HG03064 (cell line): ENCODE data around the gene BATF3.
A peak's percentile ranks its signal among the peaks of the same experiment; 100 is the strongest.
"Not testable (repeated sequence)": the region's sequence is repeated elsewhere in the genome, so short reads cannot be mapped to it uniquely, and the experiment has no call there.

Experiments
- ATAC-seq: cut with Tn5 transposase; IDR thresholded peaks from one replicate; pipeline ENCODE4 v1.9.1; 2021; ENCODE audit warnings: low read depth; ENCODE audit not compliant: unreplicated experiment

Gene BATF3, protein sequence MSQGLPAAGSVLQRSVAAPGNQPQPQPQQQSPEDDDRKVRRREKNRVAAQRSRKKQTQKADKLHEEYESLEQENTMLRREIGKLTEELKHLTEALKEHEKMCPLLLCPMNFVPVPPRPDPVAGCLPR

DNA sequence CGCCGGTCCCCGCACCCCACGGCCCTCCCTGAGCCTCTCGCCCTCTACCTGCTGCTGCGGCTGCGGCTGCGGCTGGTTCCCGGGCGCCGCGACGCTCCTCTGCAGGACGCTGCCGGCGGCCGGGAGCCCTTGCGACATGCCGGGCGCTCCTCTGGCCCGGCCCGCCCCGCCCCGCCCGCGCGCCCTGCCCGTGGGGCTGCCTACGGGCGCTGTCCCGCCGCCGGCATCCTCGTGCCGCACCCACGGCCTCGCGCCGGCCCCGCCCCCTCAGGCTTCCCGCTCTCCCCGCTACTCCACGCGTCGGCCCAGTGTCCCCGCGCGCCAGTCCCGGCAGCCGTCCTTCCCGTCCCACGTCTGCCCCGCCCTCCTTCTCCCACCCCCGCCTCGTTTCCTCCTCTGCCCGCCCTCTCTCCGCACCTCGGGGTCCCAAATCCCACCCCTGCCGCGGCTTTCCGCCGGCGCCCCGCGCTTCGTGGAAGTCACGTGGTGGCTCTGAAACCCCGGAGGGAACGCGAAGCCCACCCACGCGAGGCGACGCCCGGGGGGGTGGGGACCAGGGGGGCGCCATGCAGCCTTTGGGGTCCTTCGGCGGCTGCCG, at the start of gene BATF3:
BATF3 (minus strand) TSS at position 216 of the 598 bp plus-strand sequence; CDS start at position 138, 78 bp downstream.
- peak; percentile 10 for ATAC-seq

DNA sequence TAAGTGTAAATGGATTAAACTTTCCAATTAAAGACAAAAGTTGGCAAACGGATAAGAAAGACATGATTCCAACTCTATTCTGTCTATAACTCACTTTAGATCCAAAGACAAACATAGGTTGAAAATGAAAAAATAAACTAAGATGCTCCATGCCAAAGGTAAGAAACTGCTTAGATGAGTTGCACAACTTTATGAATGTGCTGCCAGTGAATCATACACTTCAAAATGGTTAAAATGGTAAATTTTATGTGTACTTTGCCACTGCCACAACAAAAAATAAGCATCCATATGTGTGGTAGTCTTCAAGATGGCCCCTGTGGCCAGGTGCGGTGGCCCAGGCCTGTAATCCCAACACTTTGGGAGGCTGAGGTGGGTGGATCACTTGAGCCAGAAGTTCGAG, 46.9 kb upstream of the BATF3 start:
- no peak for ATAC-seq

DNA sequence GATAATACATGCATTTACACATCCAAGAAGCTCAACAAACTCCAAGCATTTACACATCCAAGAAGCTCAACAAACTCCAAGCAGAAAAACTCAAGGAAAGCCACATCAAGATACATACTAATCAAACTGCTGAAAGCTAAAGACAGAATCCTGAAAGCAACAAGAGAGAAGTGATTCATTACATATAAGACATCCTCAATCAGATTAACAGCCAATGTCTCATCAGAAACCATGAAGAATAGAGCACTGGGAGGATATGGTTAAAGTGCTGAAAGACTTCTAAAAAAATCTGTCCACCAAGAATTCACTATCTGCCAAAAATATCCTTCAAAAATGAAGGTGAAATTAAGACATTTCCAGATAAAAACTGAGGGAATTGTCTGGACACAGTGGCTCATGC, 45.7 kb upstream of the BATF3 start:
- no peak for ATAC-seq

DNA sequence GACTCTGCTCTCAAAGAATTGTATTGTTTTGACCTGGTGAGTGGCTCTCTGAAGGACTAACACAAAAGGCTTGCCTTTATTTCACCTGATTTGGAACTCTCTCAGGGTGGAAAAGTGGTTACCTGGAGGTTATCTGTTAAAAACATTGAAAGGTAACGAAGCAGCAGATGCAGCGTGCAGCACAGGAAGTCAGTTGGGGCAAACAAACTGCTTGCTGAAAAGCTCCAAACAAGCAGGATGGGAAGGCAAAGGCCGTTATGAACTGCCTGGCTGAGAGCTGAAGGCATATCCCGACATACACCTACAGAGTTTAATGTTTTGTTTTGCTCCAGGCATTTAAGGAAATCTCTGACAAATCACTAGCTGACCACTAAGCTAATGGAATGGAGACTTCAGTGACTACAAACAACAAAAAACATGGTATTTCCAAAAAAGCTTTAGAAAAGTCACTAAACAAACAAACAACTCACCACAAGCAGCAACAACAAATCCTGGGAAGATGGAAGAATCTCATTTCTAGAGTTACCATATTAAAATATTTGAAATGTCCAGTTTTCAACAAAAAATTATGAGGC, 44.3 kb upstream of the BATF3 start:
- no peak for ATAC-seq

DNA sequence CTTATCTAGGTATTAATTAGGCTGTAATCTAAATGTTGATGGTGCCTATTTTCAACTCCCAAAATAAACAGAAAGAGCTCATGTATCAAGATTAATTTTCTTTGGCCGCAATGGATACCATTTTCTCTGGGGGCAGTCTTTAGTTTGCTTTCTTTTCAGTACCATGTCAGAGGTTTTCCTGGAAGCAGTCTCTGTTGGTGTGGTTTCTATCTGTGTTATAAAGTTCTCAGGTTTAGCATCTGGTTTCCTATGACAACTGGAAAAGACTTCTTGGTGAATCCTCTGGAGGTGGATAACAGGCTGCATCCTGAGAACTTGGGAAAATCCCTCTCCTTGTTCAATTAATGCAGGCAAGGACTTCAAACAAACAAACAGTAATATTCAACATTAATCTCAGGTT, 38.7 kb upstream of the BATF3 start:
- ATAC-seq = no peak

DNA sequence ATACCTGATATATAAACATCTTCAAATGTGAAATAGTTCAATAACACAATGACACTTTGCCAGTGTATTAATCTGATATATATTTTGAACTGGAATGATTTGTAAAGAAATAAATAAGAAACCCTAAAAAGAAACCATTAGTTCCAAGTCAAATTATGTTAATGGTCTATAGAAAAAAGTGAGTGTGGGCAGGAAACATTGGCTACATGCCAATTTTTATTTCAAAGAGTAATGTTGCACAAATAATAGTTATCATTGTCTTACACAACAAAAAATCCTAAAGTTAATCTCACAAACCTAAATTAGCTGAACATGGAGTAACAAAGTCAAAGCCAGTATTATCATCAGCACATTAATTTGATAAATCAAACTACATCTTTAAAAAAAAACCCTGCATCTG, 37.9 kb upstream of the BATF3 start:
- ATAC-seq = no peak

DNA sequence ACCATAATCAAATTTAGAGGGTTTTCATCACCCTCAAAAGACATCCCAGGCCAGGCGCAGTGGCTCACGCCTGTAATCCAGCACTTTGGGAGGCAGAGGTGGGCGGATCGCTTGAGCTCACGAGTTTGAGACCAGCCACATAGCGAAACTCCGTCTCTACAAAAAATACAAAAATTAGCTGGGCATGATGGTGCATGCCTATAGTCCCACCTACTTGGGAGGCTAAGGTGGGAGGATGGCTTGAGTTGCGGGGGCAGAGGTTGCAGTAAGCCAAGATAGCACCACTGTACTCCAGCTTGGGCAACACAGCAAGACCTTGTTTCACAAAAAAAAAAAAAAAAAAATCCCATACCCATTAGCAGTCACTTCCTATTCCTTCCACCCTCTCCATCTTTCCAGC, 33.5 kb upstream of the BATF3 start:
- no peak for ATAC-seq

DNA sequence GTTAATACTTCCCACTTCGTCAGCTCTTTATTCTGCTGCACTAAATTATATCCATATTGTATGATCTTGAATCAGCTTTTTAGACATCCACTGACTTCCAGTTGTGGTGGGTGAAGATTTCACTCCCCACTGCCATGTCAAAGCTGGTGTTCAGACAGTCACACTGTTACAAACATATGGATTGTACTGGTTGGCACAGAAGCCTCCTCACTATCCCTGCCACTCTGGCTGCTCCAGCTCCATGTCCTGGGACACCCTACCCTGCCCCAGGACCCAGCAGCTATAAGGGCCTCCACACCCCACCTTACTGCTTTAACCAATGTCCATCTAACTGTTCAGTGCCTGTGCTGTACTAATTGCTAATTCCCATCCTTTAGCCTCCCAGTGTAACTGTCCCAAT, 32.0 kb upstream of the BATF3 start:
- no peak for ATAC-seq

DNA sequence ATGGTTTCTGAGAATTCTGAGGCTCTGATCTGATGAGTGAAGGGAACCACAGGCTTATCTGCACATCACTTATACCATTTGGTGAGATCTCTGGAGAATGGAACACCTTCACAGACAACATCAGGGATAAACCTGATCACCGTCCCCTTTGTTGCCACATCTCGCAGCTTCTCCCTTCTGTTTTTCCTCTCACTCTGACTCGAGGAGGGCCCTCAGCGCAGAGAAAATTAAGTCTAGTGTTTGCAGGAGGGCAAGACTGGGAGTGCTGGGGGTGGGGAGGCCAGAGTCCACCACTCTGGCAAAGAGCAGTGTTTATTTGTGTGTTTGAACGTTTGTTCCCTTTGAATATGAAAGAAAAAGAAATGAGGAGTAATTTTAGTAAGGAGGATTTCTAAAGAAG, 29.0 kb upstream of the BATF3 start:
- no peak for ATAC-seq

DNA sequence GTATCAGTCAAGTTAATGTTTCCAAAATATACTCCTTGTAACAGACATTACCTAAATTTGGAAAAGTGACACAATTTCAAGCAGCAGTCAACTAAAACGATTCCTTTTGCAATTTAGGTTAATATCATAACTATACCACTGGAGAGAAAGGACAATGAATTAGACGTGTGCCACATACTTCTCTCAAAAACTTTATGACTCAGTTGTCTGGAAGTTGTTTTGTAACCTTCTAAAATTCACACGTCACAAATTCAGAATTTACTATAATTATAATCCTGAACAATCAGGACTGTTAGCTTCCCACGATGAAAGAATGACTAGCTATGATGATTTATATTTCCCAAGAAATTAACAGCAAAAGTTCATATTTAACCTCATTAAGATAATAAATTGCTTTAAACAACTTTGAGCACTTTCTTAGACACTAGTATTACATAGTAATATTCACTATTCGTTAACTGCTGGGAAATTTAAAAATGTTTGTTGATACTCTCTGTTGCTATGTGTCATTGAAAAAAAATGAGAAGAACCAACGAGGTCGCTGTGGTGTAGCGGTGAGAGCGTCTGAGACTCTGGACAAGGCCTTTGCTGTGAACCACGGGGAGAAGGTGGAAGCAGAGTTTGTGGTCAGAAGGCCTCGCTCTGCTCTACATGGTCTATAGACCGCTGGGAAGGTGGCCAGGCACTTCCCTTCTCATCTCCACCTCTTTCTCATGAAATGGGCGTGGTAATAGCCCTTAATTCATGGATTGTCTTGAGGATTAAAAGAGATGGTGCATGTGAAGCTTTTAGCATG, 27.9 kb upstream of the BATF3 start:
- no peak for ATAC-seq

DNA sequence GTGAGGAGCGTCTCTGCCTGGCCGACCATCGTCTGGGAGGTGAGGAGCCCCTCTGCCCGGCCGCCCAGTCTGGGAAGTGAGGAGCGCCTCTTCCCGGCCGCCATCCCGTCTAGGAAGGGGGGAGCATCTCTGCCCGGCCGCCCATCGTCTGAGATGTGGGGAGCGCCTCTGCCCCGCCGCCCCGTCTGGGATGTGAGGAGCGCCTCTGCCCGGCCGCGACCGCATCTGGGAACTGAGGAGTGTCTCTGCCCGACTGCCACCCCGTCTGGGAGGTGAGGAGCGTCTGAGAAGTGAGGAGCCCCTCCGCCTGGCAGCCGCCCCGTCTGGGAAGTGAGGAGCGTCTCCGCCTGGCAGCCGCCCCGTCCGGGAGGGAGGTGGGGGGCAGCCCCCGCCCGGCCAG, 25.0 kb upstream of the BATF3 start:
- not testable (repeated sequence) for ATAC-seq

DNA sequence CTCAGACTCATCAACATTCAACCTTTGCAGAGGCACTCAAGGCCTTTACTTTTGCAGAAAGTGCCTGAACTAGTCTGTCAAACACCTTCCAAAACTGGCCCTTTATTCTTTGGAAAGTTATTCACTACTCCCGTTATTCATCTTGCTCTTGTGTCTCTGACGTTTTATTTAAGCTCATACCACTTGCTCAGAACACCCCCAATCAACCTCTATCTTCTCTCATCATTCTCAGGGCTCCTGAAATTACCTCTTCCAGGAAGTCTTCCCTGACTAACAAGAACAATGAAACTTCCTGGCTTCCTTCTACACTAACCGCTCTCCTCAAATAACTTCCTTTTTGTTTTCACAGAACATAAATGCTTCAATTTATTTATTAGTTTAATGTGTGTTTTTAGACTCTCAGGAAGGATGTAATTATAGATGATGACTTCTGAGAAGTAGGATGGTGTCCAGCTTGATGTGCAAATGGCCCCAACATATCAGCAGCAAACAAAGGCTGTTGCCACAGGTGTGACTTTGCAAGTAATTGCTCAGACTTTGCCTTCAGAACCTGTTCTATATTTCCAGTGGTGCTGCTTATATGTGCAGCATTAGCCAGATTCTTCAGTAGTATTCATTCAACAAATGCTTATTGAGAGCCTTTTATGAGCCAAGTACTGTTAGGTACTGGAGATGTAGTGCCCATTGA, 22.8 kb upstream of the BATF3 start:
- ATAC-seq = no peak

DNA sequence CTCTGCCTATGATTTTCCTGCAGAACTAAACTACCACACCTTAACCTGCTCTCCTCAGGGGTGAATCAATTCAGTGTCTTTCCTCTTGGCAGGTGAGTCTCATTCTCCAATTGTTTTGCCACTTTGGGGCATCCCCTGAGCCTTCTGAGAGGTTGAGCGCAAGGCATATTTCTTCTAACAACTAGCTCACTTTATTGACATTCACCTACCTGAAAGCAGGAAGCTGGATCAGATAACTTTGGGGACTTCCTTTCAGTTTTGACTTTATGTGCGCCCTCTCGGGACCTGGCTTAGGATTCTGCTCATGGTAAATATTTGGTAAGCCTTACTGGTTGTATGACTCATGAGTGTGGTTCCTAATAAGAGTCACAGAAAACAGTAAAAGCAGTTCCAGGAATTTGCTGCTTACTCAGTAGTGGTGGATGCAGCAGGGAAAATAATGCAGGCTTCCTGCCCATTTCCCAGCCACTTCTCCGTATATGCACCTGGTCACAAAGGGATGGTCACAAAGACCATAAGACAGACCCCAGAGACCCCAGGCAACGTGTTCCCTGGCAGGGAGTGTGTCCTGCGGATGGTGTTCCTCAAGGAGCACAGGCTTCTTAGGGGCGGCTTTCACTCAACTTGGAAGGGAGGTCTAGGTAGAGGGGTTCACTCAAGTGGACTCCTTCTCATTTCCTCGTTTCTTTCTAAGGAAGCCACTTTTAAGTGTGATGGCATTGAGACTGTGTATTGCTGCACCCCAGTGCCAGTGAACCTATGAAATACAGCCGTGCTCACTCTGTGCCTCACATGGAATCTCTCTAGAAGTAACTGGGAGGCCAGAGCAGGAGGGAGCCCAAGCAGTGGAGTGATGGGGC, 22.0 kb upstream of the BATF3 start:
- no peak for ATAC-seq

DNA sequence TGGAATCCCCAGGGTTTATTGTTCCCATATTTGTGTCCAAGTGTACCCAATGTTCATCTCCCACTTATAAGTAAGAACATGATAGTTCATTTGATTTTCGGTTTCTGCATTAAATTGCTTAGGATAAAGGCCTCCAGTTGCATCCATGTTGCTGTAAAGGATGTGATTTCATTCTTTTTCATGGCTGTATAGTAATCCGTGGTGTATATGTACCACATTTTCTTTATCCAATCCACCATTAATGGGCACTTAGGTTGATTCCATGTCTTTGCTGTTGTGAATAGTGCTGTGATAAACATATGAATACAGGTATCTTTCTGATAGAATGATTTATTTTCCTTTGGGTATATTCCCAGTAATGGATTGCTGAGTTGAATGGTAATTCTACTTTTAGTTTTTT, 20.0 kb upstream of the BATF3 start:
- ATAC-seq = no peak

DNA sequence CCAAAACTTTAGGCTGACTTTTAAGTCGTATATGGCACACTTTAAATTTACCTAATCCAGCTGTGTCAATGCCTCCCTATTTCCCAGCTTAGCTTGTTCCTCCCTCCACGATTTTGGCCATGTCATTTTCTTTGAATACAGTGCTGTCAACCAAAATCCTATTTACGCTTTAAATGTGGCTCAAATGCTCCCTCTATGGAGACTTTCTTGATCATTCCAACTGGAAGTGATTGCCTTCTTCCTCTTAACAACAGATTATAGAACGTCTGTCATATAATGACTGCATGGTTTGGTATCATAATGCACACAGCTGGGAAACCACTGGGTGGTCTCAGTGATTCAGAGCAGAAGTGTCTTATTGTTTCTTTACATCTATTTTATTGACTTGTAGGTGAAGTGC, 18.9 kb upstream of the BATF3 start:
- no peak for ATAC-seq

DNA sequence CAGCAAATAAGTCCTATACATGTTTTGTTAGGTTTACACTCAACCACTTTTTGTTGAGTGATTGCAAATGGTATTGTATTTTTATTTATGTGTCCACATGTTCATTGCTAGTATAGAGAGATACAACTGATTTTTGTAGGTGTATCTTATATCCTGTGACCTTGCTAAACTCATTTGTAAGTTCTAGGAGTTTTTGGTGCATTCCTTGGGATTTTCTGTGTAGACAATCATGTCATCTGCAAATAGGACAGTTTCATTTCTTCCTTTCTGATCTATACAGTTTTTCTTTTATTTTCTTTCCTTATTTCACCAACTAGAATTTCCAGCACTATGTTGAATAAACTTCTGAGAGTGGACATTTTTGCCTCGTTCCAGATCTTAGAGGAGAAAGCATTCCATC, 16.5 kb upstream of the BATF3 start:
- ATAC-seq = no peak

DNA sequence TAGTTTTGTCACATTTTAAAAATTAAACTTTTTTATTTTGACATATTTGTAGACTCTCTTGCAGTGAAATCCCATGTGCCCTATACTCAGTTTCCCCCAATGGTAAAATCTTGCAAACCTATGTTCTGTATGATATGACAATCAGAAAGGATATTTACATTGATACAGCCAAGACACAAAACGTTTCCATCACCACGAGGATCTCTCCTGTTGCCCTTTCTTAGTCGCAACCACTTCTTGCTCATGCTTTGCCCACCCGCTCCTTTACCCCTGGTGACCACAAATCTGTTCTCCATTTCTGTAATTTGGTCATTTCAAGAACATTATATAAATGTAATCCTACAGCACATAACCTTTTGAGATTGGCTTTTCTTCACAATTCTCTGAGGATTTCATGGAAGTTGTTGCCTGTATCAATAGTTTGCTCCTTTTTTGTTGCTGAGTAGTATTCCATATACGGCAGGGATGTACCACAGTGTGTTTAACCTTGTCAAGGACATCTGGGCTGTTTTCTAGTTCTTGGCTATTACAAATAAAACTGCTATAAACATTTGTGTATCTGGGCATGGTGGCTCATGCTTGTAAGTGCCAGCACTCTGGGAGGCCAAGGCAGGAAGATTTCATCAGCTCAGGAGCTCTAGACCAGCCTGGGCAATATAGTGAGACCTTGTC, 14.0 kb upstream of the BATF3 start:
- no peak for ATAC-seq

DNA sequence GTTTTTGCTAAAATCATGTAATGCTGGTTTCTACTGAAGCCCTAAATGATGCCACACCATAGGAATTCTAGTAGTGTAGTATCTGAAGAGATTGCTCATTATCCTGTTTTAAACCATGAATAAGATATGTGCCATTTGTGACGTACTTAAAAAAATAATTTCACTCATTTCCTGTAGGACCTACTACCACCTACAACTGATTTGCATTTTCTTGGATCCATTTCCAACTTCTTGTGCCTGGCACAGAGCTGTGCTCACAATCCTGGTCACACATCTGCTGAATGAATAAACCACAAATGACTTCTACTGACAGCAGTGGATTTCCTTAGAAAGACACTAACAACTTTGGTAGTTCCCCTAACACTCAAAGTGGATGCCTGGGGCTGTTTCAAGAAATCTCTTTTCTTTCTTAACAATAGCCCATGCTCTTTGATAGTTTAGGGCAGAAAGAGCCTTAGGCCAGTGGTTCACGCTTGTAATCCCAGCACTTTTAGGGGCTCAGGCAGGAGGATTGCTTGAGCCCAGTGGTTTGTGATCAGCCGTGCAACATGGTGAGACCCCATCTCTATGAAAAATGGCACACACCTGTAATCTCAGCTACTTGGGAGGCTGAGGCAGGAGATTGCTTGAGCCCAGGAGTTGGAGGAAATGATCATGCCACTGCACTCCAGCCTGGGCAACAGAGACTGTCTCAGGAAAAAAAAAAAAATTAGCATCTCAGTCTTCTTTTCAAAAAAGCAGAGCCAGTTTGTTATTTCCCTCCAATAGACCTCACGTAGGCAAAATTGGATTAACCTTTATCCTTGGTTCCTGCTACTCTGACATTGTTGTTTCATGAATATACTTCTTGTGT, 13.0 kb upstream of the BATF3 start:
- no peak for ATAC-seq

DNA sequence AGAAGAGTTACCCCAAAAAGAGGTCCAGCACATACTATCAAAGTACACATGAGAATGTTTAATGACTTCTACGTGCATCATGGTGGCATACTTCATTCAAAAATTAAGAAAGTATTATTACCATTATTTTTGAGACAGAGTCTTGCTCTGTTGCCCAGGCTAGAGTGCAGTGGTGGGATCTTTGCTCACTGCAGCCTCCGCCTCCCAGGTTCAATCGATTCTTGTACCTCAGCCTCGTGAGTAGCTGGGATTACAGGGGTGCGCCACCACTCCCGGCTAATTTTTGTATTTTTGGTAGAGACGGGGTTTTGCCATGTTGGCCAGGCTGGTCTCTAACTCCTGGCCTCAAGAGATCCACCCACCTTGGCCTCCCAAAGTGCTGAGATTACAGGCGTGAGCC, 12.3 kb upstream of the BATF3 start:
- ATAC-seq = not testable (repeated sequence)
